Body of pancreas (tissue), 4 donors: ENCODE results near the gene CHADL.

Source experiments
- CTCF ChIP-seq, 7 experiments: fragments of 450-650 bp in 4 of 7; fragments of 200-600 bp in 3 of 7; sonication (generic) in 3 of 7; IDR thresholded peaks; one replicate each; pipeline ENCODE4 v1.5.1; 2016 to 2019; ENCODE audit warnings: antibody characterized with exemption in 7 of 7
- POLR2A ChIP-seq, 3 donors: fragments of 450-650 bp; IDR thresholded peaks; one replicate each; pipeline ENCODE4 v1.6.1; 2016; ENCODE audit warnings: antibody characterized with exemption in 3 of 3, mild to moderate bottlenecking in 2 of 3

GRCh38 chr22:41284465-41284864 lies 43.7 kb upstream of the CHADL start:
- TF ChIP-seq POLR2A (IDR thresholded peaks at IDR 0.05) = no peak
- TF ChIP-seq CTCF (IDR thresholded peaks at IDR 0.05) = no peak
